GM19193 (cell line): ENCODE results near the gene ECT2.

Experiments
- POLR2A ChIP-seq: IDR thresholded peaks from 4 replicates; pipeline ENCODE4 v1.6.1; 2011; ENCODE audit not compliant: insufficient read depth, insufficient read length; ENCODE audit errors: extremely low read depth

Gene ECT2, protein sequence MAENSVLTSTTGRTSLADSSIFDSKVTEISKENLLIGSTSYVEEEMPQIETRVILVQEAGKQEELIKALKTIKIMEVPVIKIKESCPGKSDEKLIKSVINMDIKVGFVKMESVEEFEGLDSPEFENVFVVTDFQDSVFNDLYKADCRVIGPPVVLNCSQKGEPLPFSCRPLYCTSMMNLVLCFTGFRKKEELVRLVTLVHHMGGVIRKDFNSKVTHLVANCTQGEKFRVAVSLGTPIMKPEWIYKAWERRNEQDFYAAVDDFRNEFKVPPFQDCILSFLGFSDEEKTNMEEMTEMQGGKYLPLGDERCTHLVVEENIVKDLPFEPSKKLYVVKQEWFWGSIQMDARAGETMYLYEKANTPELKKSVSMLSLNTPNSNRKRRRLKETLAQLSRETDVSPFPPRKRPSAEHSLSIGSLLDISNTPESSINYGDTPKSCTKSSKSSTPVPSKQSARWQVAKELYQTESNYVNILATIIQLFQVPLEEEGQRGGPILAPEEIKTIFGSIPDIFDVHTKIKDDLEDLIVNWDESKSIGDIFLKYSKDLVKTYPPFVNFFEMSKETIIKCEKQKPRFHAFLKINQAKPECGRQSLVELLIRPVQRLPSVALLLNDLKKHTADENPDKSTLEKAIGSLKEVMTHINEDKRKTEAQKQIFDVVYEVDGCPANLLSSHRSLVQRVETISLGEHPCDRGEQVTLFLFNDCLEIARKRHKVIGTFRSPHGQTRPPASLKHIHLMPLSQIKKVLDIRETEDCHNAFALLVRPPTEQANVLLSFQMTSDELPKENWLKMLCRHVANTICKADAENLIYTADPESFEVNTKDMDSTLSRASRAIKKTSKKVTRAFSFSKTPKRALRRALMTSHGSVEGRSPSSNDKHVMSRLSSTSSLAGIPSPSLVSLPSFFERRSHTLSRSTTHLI

DNA sequence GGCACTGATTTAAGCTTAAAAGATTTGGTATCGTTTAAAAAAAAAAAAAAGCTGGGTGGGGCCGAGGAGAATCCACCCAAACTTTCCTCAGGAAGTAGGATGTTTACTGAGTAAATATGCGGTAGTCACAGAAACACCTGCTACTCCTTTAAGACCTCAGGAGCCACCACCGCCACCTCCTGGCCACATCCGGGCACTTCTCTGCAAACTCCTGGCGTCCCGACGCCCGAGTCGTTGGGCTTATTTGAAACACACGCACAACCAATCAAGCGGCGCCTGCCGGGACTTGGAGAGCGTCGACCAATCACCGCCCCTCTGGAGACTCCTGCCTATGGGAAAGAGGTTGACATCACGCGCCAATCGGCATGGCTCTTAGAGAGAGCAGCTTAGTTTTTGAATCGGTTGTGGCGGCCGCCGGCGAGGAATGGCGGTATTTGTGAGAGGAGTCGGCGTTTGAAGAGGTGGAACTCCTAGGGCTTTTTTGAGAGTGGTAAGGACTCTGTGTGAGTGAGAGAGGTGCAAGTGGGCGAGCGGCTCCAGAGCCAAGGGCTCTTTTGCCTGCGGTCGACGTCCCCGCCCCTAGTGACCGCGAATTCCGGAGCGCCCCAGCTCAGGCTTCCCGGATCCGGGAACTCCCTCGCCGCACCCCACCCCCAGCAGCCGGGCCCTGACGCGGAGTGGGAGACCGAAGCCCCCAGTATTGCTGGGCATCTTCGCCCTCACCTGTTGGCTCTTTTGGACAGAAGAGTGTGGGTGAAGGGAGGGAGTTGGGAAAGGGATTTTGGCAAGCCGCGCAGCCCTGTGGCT lies at the start of gene ECT2:
TSS of gene ECT2 (plus strand) at position 359 of the 807 bp plus-strand sequence. CDS start 3,805 bp downstream, outside the sequence.
- TF ChIP-seq POLR2A: peak; percentile 79

- no peak for TF ChIP-seq POLR2A
Measured at GRCh38 chr3:172700936-172701455, 49.5 kb upstream of the ECT2 start.

GRCh38 chr3:172701751-172702150 lies 48.8 kb upstream of the ECT2 start:
- no peak for TF ChIP-seq POLR2A

DNA sequence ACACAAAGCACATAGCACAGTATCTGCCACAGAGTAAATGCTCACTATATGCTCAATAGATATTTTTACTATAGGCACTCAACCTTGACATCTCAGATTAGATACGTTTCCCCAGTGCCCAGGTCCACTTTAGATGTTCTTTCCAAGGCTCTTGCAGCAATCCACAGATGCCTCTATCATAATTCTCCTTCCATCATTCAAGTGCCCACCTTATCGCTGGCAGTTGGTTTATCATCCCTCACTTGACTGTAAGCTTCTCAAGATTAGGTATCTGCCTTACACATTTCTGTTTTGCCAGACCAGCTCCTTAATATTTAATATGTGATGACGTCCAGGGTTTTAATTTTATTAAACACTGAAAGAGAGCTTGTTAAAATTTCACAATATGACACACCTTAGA lies 48.3 kb upstream of the ECT2 start:
- no peak for TF ChIP-seq POLR2A

GRCh38 chr3:172704001-172704400 lies 46.5 kb upstream of the ECT2 start:
- TF ChIP-seq POLR2A: no peak

- no peak for TF ChIP-seq POLR2A
Measured at GRCh38 chr3:172705170-172705569, 45.4 kb upstream of the ECT2 start.

- TF ChIP-seq POLR2A: no peak
Measured at GRCh38 chr3:172707030-172707429, 43.5 kb upstream of the ECT2 start.

DNA sequence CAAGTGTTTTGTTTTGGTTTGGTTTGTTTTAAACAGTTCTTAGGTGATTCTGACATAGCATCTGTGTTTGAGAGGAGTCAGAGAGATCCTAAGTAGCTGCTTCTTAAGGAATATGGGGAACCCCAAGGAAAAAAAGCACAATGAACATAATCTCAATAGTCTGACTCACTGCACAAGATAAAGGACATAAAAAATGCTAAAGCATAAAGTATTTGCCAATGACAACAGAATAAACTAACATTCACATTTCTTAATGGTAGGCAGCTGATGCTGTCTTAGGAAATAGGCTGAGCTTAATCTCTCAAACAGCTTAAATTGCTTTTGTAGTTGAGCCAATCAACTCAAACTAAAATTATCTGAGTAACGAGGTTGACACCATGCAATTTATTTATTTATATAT lies 42.6 kb upstream of the ECT2 start:
- TF ChIP-seq POLR2A: no peak

DNA sequence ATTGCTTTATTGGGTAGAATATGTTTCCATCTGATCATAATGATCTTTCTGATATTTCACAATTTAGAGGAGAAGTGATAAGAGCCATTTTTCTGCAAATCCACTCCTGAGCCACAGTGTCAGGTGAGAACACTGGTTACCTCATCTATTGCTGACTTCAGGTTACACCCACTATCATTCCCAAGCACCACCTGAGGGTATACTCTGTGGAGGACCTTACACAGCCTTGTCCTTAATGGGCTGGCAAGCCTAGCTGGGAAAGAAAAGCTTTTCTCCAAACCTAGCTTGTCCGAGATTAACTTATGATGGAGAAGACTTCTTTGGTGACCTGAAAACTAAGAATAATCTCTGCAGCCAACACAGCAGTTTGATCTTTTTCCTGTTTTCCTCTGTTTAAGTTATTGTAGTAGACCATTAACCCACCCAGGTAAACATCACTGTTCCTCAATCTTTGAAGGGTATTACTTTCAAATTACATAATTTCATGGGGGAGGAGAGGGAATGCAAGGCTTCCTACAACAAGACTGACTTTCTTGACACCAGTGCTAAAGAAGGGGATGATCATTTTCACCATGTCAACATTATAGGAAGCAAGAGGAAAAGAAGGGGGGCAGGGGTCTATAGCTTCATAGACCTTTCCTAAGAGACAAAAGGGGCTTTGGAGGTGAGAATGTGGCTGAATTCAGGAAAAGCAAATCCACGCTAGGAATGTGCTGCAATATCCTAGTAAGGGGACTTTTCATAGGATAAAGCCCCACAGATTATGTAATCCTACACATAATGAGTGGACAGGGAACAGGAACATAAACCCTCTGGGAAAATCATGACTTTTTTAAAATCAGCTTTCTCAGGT lies 41.4 kb upstream of the ECT2 start:
- TF ChIP-seq POLR2A: no peak

- TF ChIP-seq POLR2A: no peak
Measured at GRCh38 chr3:172709774-172710663, 40.5 kb upstream of the ECT2 start.

GRCh38 chr3:172710664-172711453 lies 39.7 kb upstream of the ECT2 start, which contains the start of gene NCEH1:
TSS of gene NCEH1 (minus strand) at chr3:172711067. CDS start at chr3:172710984, 83 bp downstream.
- peak; percentile 85 for TF ChIP-seq POLR2A

- TF ChIP-seq POLR2A: no peak
Measured at GRCh38 chr3:172711454-172711795, 39.1 kb upstream of the ECT2 start.
